Measurements from ENCODE around the gene TRHDE. TPM values are rescaled to one million over a fixed set of nuclear protein-coding genes. Genes with fewer than 3 reads are reported as not detected.

The TRHDE gene
- total and polyA plus RNA-seq, 2 donors from 2014 or later, result 1.6 to 18.6 TPM

DNA sequence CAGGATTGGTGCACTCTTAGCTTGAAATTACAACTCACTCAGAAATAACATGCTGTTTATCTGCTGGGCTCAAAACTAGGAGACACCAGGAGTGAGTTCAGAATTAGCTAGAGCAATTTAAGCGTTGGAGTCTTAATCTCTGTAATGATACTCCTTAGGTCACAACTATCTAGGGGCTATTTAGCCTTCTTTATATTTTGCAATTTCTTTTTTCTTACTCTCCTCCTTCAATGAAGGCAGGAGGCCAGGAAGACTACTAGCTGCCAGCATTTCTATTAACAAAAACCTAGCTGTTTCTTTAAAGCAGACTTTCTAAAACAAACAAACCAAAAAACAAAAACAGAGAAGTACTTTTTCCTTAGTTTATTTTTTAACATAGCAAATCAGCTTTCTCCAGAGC is 226.2 kb downstream of the TRHDE start:
- intact Hi-C loops (cut with DNase I), result no loop called here
- no peak for FAIRE-seq

DNA sequence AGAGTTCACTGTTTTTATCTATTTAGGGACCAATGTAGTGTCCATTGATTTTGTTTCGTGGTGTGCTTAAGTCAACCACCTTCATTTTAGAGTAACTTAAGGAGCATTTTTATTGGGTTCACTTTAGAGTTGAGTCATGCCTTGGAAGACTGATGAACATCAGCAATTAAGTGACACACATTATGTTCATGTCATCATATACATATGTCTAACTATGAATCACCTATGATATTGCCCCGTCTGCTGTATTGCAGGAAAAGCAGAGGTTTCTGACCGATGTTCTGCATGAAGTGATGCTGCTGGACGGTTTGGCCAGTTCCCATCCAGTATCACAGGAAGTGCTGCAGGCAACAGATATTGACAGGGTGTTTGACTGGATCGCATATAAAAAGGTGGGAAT is 227.1 kb downstream of the TRHDE start:
- H3K27ac ChIP-seq (ENCODE audit: low read depth in 2 of 2, low read length in 2 of 2), result no peak overlapping the region
- DNase-seq (no peak), FAIRE-seq (no peak)
- no peak overlapping the region for H3K4me3 ChIP-seq (ENCODE audit: low read length in 3 of 3)
- intact Hi-C loops (cut with DNase I), result no loop called here
- no peaks in the 10 kb centered on the region for H3K4me1 ChIP-seq (ENCODE audit: control insufficient read depth in 2 of 3, insufficient read depth in 2 of 3, low read depth in 1 of 3, low read length in 3 of 3)
- no peaks in the 10 kb centered on the region for H3K9me3 ChIP-seq (ENCODE audit: control insufficient read depth in 2 of 3, insufficient read depth in 1 of 3, low read length in 3 of 3)
- TF ChIP-seq, protein P1, sequence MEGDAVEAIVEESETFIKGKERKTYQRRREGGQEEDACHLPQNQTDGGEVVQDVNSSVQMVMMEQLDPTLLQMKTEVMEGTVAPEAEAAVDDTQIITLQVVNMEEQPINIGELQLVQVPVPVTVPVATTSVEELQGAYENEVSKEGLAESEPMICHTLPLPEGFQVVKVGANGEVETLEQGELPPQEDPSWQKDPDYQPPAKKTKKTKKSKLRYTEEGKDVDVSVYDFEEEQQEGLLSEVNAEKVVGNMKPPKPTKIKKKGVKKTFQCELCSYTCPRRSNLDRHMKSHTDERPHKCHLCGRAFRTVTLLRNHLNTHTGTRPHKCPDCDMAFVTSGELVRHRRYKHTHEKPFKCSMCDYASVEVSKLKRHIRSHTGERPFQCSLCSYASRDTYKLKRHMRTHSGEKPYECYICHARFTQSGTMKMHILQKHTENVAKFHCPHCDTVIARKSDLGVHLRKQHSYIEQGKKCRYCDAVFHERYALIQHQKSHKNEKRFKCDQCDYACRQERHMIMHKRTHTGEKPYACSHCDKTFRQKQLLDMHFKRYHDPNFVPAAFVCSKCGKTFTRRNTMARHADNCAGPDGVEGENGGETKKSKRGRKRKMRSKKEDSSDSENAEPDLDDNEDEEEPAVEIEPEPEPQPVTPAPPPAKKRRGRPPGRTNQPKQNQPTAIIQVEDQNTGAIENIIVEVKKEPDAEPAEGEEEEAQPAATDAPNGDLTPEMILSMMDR (IDR thresholded peaks at IDR 0.05; ENCODE audit: borderline replicate concordance, extremely low read depth, insufficient read depth), result no peak
- H3K27me3 ChIP-seq (ENCODE audit: control insufficient read depth, insufficient read depth, low read length), result no peaks in the 10 kb centered on the region
- no peaks in the 10 kb centered on the region for H3K36me3 ChIP-seq (ENCODE audit: control insufficient read depth in 2 of 3, insufficient read depth in 3 of 3, low read length in 3 of 3)
- no peak overlapping the region for H3K9ac ChIP-seq (ENCODE audit: low read length in 3 of 3)

More for the DNA sequence above, 226.2 kb downstream of the TRHDE start:
- no peak overlapping the region for H3K27ac ChIP-seq (ENCODE audit: low read depth in 2 of 2, low read length in 2 of 2)
- no peaks in the 10 kb centered on the region for H3K27me3 ChIP-seq (ENCODE audit: control insufficient read depth, insufficient read depth, low read length)
- peaks cover 0 to 2% (median 0%) of the 10 kb centered on the region in 3 donors for H3K4me1 ChIP-seq (ENCODE audit: control insufficient read depth in 2 of 3, insufficient read depth in 2 of 3, low read depth in 1 of 3, low read length in 3 of 3)
- H3K36me3 ChIP-seq (ENCODE audit: control insufficient read depth in 2 of 3, insufficient read depth in 3 of 3, low read length in 3 of 3), result no peaks in the 10 kb centered on the region
- TF ChIP-seq, protein P1 (IDR thresholded peaks at IDR 0.05; ENCODE audit: borderline replicate concordance, extremely low read depth, insufficient read depth), result no peak
- H3K9ac ChIP-seq (ENCODE audit: low read length in 3 of 3), result no peak overlapping the region
- no peak for DNase-seq
- no peak overlapping the region for H3K4me3 ChIP-seq (ENCODE audit: low read length in 3 of 3)
- no peaks in the 10 kb centered on the region for H3K9me3 ChIP-seq (ENCODE audit: control insufficient read depth in 2 of 3, insufficient read depth in 1 of 3, low read length in 3 of 3)

DNA sequence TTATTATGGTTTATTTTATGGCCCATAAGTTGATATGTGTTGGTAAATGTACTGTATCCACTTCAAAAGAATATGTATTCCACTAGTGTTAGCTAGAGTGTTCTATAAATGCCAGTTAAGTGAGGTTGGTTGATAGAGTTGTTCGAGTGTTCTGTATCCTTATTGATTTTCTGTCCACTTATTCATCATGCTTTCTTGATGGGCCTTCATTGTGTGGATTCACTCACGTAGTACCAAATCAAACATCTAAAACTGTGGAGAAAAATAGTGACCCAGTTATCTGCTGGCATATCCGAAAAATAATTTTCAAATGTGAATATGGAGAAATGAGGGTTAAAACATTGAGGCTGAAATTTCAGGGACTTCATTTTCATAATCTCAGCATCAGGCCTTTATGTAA is 230.4 kb downstream of the TRHDE start:
- TF ChIP-seq, protein P1 (IDR thresholded peaks at IDR 0.05; ENCODE audit: borderline replicate concordance, extremely low read depth, insufficient read depth), result no peak
- H3K9ac ChIP-seq (ENCODE audit: low read length in 3 of 3), result no peak overlapping the region
- no peak overlapping the region for H3K27ac ChIP-seq (ENCODE audit: low read depth in 2 of 2, low read length in 2 of 2)
- no peaks in the 10 kb centered on the region for H3K9me3 ChIP-seq (ENCODE audit: control insufficient read depth in 2 of 3, insufficient read depth in 1 of 3, low read length in 3 of 3)
- H3K4me3 ChIP-seq (ENCODE audit: low read length in 3 of 3), result no peak overlapping the region
- H3K27me3 ChIP-seq (ENCODE audit: control insufficient read depth, insufficient read depth, low read length), result no peaks in the 10 kb centered on the region
- no peaks in the 10 kb centered on the region for H3K36me3 ChIP-seq (ENCODE audit: control insufficient read depth in 2 of 3, insufficient read depth in 3 of 3, low read length in 3 of 3)
- intact Hi-C loops (cut with DNase I), result no loop called here
- DNase-seq (no peak), FAIRE-seq (no peak)
- no peaks in the 10 kb centered on the region for H3K4me1 ChIP-seq (ENCODE audit: control insufficient read depth in 2 of 3, insufficient read depth in 2 of 3, low read depth in 1 of 3, low read length in 3 of 3)

DNA sequence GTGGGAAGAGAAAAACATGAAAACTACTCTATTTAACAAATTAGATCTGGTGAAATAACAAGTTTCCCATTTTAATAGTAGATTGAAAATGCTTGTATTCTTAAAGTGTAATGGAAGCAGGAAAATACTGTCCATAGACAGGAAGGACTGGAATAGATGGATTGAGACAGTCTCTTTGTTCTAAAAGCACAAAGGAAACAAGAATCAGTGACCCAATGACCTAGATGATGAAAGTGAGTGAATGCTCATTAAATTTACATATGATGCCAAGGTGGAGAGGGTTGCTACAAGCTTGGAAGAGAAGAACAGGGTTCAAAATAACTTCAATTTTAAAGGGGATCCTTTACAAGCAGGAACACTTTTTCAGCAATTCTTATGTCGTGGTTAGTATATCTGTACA is 233.1 kb downstream of the TRHDE start:
- H3K27ac ChIP-seq (ENCODE audit: low read depth in 2 of 2, low read length in 2 of 2), result no peak overlapping the region
- H3K9ac ChIP-seq (ENCODE audit: low read length in 3 of 3), result no peak overlapping the region
- H3K9me3 ChIP-seq (ENCODE audit: control insufficient read depth in 2 of 3, insufficient read depth in 1 of 3, low read length in 3 of 3), result no peaks in the 10 kb centered on the region
- H3K4me3 ChIP-seq (ENCODE audit: low read length in 3 of 3), result no peak overlapping the region
- DNase-seq (no peak), FAIRE-seq (no peak)
- TF ChIP-seq, protein P1 (IDR thresholded peaks at IDR 0.05; ENCODE audit: borderline replicate concordance, extremely low read depth, insufficient read depth), result no peak
- no peaks in the 10 kb centered on the region for H3K27me3 ChIP-seq (ENCODE audit: control insufficient read depth, insufficient read depth, low read length)
- H3K36me3 ChIP-seq (ENCODE audit: control insufficient read depth in 2 of 3, insufficient read depth in 3 of 3, low read length in 3 of 3), result no peaks in the 10 kb centered on the region
- H3K4me1 ChIP-seq (ENCODE audit: control insufficient read depth in 2 of 3, insufficient read depth in 2 of 3, low read depth in 1 of 3, low read length in 3 of 3), result no peaks in the 10 kb centered on the region
- intact Hi-C loops (cut with DNase I), result no loop called here
